ENCODE data around the gene GAL3ST3.

GAL3ST3 gene

GRCh38 chr11:66042996-66043906 lies 5.7 kb downstream of the GAL3ST3 start:
- TF ChIP-seq CTCF (conservative IDR thresholded peaks at IDR 0.05; ENCODE audit: low read length): no peak
- H3K4me3 ChIP-seq (ENCODE audit: low read length): no peak overlapping the region
- no peak for DNase-seq (ENCODE audit: low read depth)

- no peak for TF ChIP-seq CTCF (conservative IDR thresholded peaks at IDR 0.05; ENCODE audit: low read length)
- H3K4me3 ChIP-seq (ENCODE audit: low read length): no peak overlapping the region
- DNase-seq (ENCODE audit: low read depth): no peak
These were observed 6.5 kb downstream of the GAL3ST3 start for GRCh38 chr11:66042227-66042995.

GRCh38 chr11:66039765-66040164 lies 9.2 kb downstream of the GAL3ST3 start:
- DNase-seq (ENCODE audit: low read depth): no peak
- TF ChIP-seq CTCF (conservative IDR thresholded peaks at IDR 0.05; ENCODE audit: low read length): no peak
- H3K4me3 ChIP-seq (ENCODE audit: low read length): no peak overlapping the region

GRCh38 chr11:66037327-66037726 lies 11.6 kb downstream of the GAL3ST3 start:
- no peak overlapping the region for H3K4me3 ChIP-seq (ENCODE audit: low read length)
- no peak for TF ChIP-seq CTCF (conservative IDR thresholded peaks at IDR 0.05; ENCODE audit: low read length)
- DNase-seq (ENCODE audit: low read depth): no peak

- no peak for DNase-seq (ENCODE audit: low read depth)
- TF ChIP-seq CTCF (conservative IDR thresholded peaks at IDR 0.05; ENCODE audit: low read length): no peak
- H3K4me3 ChIP-seq (ENCODE audit: low read length): no peak overlapping the region
These were observed 12.6 kb downstream of the GAL3ST3 start for GRCh38 chr11:66036334-66036710.

- H3K4me3 ChIP-seq (ENCODE audit: low read length): no peak overlapping the region
- no peak for DNase-seq (ENCODE audit: low read depth)
- TF ChIP-seq CTCF (conservative IDR thresholded peaks at IDR 0.05; ENCODE audit: low read length): no peak
These were observed 13.2 kb downstream of the GAL3ST3 start for GRCh38 chr11:66035653-66036333.
